Activated CD4-positive, alpha-beta T cell treated with anti-CD3 and anti-CD28 coated beads, Interleukin-2, amount 10 ng/mL, durations not matched to agents 7 days and 5 days (primary cell): ENCODE results near the gene ATP6V1B1. TPM values are rescaled to one million over a fixed set of nuclear protein-coding genes. Genes with fewer than 3 reads are reported as not detected.

ENCODE experiments used
- CTCF ChIA-PET: fragments of 350-600 bp; sonication (Branson Sonifier 250); formaldehyde crosslinking; loops from one replicate; lab custom pipeline; 2021; ENCODE audit warnings: antibody characterized with exemption; lab: Charles Lee
- POLR2A ChIA-PET: fragments of 350-600 bp; sonication (Branson Sonifier 250); formaldehyde crosslinking; loops from one replicate; lab custom pipeline; 2021; ENCODE audit warnings: antibody characterized with exemption; lab: Charles Lee
- DNase-seq: peaks from one replicate; pipeline ENCODE4 v3.0.0-alpha.2; 2020
- H3K27ac Mint-ChIP-seq: one replicate; pipeline ENCODE4 v1.8.0; 2021; ENCODE audit warnings: mild to moderate bottlenecking, moderate library complexity, mixed read lengths
- H3K27me3 Mint-ChIP-seq: one replicate; pipeline ENCODE4 v1.8.0; 2021; ENCODE audit warnings: mixed read lengths
- H3K36me3 Mint-ChIP-seq: one replicate; pipeline ENCODE4 v1.8.0; 2021; ENCODE audit warnings: low read depth, mixed read lengths
- H3K4me1 Mint-ChIP-seq: one replicate; pipeline ENCODE4 v1.8.0; 2021; ENCODE audit warnings: mixed read lengths
- H3K4me3 Mint-ChIP-seq: one replicate; pipeline ENCODE4 v1.8.0; 2021; ENCODE audit warnings: mild to moderate bottlenecking, moderate library complexity, mixed read lengths
- H3K9me3 Mint-ChIP-seq: one replicate; pipeline ENCODE4 v1.8.0; 2021; ENCODE audit warnings: mixed read lengths
- total RNA-seq, 2 experiments: library from RNA; stranded (reverse); gene quantifications; one replicate each; pipeline ENCODE4 v1.2.3, GENCODE V29; 2021

Gene ATP6V1B1
- total RNA-seq, 2 experiments from 2014 or later, result not detected

DNA sequence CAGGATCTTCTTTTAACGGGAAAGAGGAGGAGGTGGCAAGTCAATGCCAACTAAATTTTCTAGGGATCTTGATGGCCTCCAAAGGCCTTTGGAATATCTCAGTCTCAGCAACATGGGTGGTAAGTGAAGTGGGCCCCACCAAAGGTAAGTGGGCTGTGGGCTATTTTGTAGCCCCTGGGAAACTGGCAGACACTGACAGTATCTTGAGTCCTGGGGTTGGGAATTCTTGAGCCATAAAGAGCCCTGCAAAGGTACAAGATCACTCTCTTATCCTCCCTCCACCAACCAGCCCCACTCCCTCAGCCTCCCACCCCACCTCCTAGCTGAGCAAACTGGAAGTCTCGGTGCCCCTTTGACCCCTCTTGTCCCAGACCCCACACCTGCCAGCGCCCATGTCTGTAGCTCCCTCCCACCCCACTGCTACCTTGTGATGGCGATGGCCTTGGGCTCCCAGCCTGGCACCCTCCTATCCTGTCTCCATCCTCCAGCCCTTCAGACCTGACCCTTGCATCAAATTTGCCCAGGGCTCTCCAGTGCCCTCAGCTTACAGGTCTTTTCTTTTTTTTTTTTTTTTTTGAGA, 8.5 kb downstream of the ATP6V1B1 start:
- no peak overlapping the region for H3K4me3 Mint-ChIP-seq
- no peaks in the 10 kb centered on the region for H3K36me3 Mint-ChIP-seq
- peaks cover 22% of the 10 kb centered on the region for H3K27me3 Mint-ChIP-seq
- no peak overlapping the region for H3K27ac Mint-ChIP-seq
- ChIA-PET CTCF (no interaction called here), POLR2A (no interaction called here)
- H3K4me1 Mint-ChIP-seq, result peaks cover 11% of the 10 kb centered on the region
- H3K9me3 Mint-ChIP-seq, result no peaks in the 10 kb centered on the region
- DNase-seq, result no peak

GRCh38 chr2:70946832-70947442, 11.2 kb downstream of the ATP6V1B1 start:
- POLR2A ChIA-PET, result no interaction called here
- H3K4me3 Mint-ChIP-seq, result no peak overlapping the region
- CTCF ChIA-PET, result interaction anchor here (0.8 to 1.9 kb wide), 8 partner anchors 13 to 159 kb away, joined by 3 to 17 read pairs (median 4); no protein-coding TSS in a partner anchor

GRCh38 chr2:70947556-70948184, 12.0 kb downstream of the ATP6V1B1 start:
- peaks cover 21% of the 10 kb centered on the region for H3K27me3 Mint-ChIP-seq
- H3K4me3 Mint-ChIP-seq, result no peak overlapping the region
- no peaks in the 10 kb centered on the region for H3K36me3 Mint-ChIP-seq
- DNase-seq, result peak; percentile 5
- peaks cover 11% of the 10 kb centered on the region for H3K4me1 Mint-ChIP-seq
- POLR2A ChIA-PET, result no interaction called here
- H3K9me3 Mint-ChIP-seq, result no peaks in the 10 kb centered on the region
- H3K27ac Mint-ChIP-seq, result no peak overlapping the region
- CTCF ChIA-PET, result interaction anchor here (0.6 to 2.2 kb wide), 28 partner anchors 9 to 643 kb away, joined by 3 to 17 read pairs (median 4); partner anchors contain the start of gene FIGLA

More at GRCh38 chr2:70946832-70947442, 11.2 kb downstream of the ATP6V1B1 start:
- Mint-ChIP-seq H3K36me3 (no peaks in the 10 kb centered on the region), H3K4me1 (peaks cover 11% of the 10 kb centered on the region), H3K27me3 (peaks cover 21% of the 10 kb centered on the region), H3K9me3 (no peaks in the 10 kb centered on the region), H3K27ac (no peak overlapping the region)
- peak; percentile 65 for DNase-seq

DNA sequence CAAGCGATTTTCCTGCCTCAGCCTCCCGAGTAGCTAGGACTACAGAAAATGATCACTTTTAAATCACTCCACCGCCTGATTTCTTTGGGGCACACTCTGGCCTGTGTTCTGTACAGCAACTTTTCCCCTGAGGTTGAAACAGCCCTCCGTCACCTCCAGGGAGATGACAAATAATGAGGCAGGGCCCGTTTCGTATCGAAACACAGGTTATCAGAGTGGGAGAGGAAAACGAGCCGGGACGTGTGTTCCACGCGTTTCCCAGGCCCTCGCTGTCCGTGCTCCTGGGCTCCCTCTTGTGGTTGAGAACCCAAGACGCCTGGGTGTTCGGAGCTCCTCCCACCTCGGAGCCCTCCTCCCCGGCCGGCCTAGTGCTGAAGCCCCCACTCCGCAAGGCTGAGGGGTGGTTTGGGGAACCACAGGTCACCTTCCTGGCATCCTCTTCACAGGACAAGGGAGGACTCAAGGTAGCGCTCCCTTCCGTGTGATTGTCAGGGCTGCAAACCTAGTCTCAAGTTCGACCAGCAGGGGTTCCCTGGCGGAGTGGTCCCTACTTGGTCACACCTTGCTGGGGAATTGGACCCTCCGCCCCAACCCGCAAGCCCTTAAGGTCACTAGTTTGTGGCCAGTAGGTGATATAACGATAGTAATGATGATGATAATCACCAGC, 12.8 kb downstream of the ATP6V1B1 start:
- ChIA-PET CTCF (interaction anchor here (0.6 to 2.2 kb wide), 30 partner anchors 10 to 644 kb away, joined by 3 to 17 read pairs (median 4); partner anchors contain the start of gene FIGLA), POLR2A (no interaction called here)
- Mint-ChIP-seq H3K9me3 (no peaks in the 10 kb centered on the region), H3K4me3 (peak overlapping the region; percentile 53), H3K27ac (no peak overlapping the region), H3K27me3 (peaks cover 24% of the 10 kb centered on the region), H3K4me1 (peaks cover 11% of the 10 kb centered on the region), H3K36me3 (no peaks in the 10 kb centered on the region)
- peak; percentile 79 for DNase-seq

DNA sequence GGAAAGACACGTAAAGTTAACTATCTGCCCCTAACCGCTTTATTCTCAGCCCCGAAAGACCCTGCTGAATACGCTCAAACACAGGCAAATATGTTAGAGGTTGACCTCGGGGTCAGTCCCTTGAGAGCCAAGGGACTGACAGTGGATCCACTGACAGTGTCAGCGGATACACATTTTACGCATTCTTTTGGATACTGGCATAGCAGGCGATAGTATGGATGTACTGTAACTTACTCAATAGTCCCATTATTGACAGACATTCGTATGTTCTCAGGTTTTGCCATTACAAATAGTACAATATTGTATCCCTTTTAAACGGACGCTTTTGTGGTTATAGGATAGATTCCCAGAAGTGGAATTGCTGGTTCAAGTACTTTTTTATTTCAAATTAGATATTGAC, 13.4 kb downstream of the ATP6V1B1 start:
- ChIA-PET POLR2A (interaction anchor here (0.6 kb wide), 1 partner anchor 18 kb away, joined by 3 read pairs; no protein-coding TSS in a partner anchor), CTCF (interaction anchor here (0.7 to 2.2 kb wide), 21 partner anchors 9 to 645 kb away, joined by 3 to 17 read pairs (median 5); partner anchors contain the start of gene FIGLA)
- DNase-seq, result no peak
- no peak overlapping the region for H3K27ac Mint-ChIP-seq
- H3K9me3 Mint-ChIP-seq, result no peaks in the 10 kb centered on the region
- no peak overlapping the region for H3K4me3 Mint-ChIP-seq
- H3K27me3 Mint-ChIP-seq, result peaks cover 30% of the 10 kb centered on the region
- H3K36me3 Mint-ChIP-seq, result no peaks in the 10 kb centered on the region
- peaks cover 11% of the 10 kb centered on the region for H3K4me1 Mint-ChIP-seq

GRCh38 chr2:70954886-70955285, 19.2 kb downstream of the ATP6V1B1 start:
- Mint-ChIP-seq H3K4me3 (no peak overlapping the region), H3K27me3 (peaks cover 27% of the 10 kb centered on the region), H3K27ac (no peak overlapping the region), H3K36me3 (no peaks in the 10 kb centered on the region), H3K4me1 (peaks cover 13% of the 10 kb centered on the region), H3K9me3 (no peaks in the 10 kb centered on the region)
- ChIA-PET POLR2A (no interaction called here), CTCF (interaction anchor here (1.5 kb wide), 1 partner anchor 10 kb away, joined by 5 read pairs; no protein-coding TSS in a partner anchor)
- DNase-seq, result peak; percentile 4

DNA sequence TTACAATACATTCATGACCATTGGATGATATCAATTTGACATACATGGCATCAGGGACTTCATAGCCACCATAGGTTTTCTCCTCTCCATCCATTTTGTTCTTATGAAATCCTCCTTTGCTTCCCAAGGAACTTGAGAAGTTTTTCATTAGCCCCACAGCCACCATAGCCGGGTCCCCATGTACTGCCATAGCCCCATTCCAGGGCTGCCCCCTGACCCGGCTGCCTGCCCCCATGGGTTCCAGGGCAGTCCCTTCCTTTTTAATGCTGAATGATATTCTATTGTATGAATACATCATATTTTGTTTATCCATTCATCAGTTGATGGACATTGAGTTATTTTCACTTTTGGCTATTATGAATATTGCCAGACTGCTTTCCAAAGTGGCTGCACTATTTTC, 20.4 kb downstream of the ATP6V1B1 start:
- H3K27ac Mint-ChIP-seq, result no peak overlapping the region
- no peaks in the 10 kb centered on the region for H3K36me3 Mint-ChIP-seq
- ChIA-PET CTCF (no interaction called here), POLR2A (no interaction called here)
- H3K4me1 Mint-ChIP-seq, result peaks cover 13% of the 10 kb centered on the region
- DNase-seq, result no peak
- H3K4me3 Mint-ChIP-seq, result no peak overlapping the region
- H3K9me3 Mint-ChIP-seq, result no peaks in the 10 kb centered on the region
- H3K27me3 Mint-ChIP-seq, result peaks cover 27% of the 10 kb centered on the region

- Mint-ChIP-seq H3K9me3 (no peaks in the 10 kb centered on the region), H3K27me3 (peaks cover 29% of the 10 kb centered on the region), H3K27ac (no peak overlapping the region)
These were observed 22.1 kb downstream of the ATP6V1B1 start for GRCh38 chr2:70957798-70958197.

DNA sequence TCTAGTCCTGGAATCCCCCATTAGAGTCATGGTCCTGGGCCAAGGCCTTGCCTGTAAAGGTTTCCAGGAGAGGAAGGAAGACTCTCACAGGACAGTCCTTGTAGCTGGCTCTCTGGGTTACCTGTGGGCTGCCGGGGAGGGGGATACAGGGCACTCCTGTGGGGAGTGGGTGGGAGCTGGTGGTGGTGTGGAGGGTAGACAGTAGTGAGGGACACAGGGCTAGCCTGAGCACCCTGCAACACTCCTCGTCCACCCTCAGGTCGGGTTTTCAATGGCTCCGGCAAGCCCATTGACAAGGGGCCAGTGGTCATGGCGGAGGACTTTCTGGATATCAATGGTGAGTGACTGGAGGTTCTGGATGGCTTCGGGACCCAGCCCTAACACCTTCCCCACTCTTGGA, 23.1 kb downstream of the ATP6V1B1 start:
- POLR2A ChIA-PET, result no interaction called here
- Mint-ChIP-seq H3K36me3 (no peaks in the 10 kb centered on the region), H3K27me3 (peaks cover 32% of the 10 kb centered on the region), H3K27ac (no peak overlapping the region), H3K4me3 (no peak overlapping the region), H3K9me3 (no peaks in the 10 kb centered on the region), H3K4me1 (peaks cover 13% of the 10 kb centered on the region)
- DNase-seq, result no peak
- CTCF ChIA-PET, result no interaction called here

More at GRCh38 chr2:70957798-70958197, 22.1 kb downstream of the ATP6V1B1 start:
- Mint-ChIP-seq H3K4me3 (no peak overlapping the region), H3K4me1 (peaks cover 13% of the 10 kb centered on the region), H3K36me3 (no peaks in the 10 kb centered on the region)
- DNase-seq, result no peak
- CTCF ChIA-PET, result interaction anchor here (0.9 kb wide), 1 partner anchor 9 kb away, joined by 3 read pairs; no protein-coding TSS in a partner anchor
- POLR2A ChIA-PET, result no interaction called here

DNA sequence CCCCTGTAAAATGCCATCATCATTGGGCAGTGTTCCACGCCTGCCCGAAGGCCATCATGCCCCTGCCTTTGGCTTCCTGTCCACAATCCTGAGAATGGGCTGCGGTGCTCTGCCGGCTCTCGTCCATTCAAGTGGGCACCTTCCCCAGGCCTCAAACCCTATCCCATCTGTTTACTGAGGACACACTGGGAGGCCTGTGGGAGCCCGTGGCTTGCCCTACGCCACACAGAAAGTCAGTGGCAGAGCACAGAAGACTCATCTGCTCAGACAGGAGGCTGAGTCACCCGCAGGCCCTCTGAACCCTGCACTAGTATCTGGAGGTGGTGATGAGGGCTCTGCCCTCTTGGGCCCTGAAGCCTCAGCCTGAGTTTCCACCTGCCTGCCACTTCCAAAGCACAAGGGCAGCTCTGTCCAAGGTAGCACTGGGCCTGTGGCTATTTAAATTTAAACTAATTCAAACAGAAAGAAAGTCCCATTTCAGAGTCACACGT, 23.6 kb downstream of the ATP6V1B1 start:
- ChIA-PET POLR2A (no interaction called here), CTCF (interaction anchor here (1.5 to 2.5 kb wide), 2 partner anchors 11 to 13 kb away, joined by 3 to 14 read pairs; no protein-coding TSS in a partner anchor)
- no peaks in the 10 kb centered on the region for H3K36me3 Mint-ChIP-seq
- H3K27ac Mint-ChIP-seq, result no peak overlapping the region
- H3K27me3 Mint-ChIP-seq, result peaks cover 32% of the 10 kb centered on the region
- peak; percentile 4 for DNase-seq
- H3K4me1 Mint-ChIP-seq, result peaks cover 13% of the 10 kb centered on the region
- no peaks in the 10 kb centered on the region for H3K9me3 Mint-ChIP-seq
- no peak overlapping the region for H3K4me3 Mint-ChIP-seq

DNA sequence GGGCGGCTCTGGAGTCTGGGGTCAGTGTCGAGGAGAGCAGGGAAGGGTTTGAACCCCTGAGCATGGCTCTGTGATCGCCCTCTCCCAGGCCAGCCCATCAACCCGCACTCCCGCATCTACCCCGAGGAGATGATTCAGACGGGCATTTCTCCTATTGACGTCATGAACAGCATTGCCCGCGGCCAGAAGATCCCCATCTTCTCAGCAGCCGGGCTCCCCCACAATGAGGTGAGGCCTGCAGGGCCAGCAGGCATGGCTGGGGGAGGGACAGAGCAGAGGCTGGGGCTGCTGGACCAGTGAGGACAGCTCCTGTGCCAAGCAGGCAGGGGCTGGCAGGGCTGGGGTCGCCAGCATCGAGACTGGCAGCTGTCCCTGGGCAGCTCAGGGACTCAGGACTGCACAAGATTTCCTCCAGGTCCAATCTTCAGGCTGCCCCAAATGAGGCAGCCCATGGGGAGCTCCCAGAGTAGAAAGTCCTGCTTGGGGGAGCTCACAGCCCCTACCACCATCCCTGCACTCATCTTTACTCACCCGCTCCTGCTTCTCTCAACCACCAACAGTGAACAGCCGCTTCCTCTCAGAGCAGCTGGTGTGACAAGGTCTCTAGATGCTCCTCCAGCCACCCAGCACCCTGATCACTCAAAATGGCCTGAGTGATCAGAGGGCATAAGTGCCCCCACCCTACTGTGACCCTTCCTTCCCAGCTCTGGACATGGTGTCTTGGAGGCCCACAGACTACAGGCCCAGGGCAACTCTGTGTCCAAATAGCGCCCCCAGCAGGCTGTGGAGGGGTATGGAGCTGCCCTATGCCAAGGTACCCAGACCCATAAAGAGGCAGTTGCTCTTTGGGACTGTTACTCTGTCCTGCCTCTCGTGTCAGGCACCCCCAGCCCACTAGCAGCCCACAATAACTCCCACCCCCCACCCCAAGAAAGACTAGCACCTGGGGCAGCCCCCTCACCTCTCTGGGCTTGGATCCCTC, 24.4 kb downstream of the ATP6V1B1 start:
- DNase-seq, result peak; percentile 4
- CTCF ChIA-PET, result interaction anchor here (1.5 to 2.5 kb wide), 2 partner anchors 12 to 14 kb away, joined by 3 to 14 read pairs; no protein-coding TSS in a partner anchor
- Mint-ChIP-seq H3K27ac (no peak overlapping the region), H3K27me3 (peaks cover 28% of the 10 kb centered on the region), H3K9me3 (no peaks in the 10 kb centered on the region), H3K4me1 (peaks cover 18% of the 10 kb centered on the region), H3K4me3 (no peak overlapping the region), H3K36me3 (no peaks in the 10 kb centered on the region)
- POLR2A ChIA-PET, result no interaction called here
